Cardiac septum (tissue), 1 donor: ENCODE measurements around the gene ZNF148. TPM values are rescaled to one million over a fixed set of nuclear protein-coding genes. Genes with fewer than 3 reads are reported as not detected.

ENCODE experiments used
- DNase-seq: peaks from one replicate; pipeline ENCODE4 v3.0.0-alpha.2; 2020; ENCODE audit warnings: low spot score
- intact Hi-C: fragments of 100-400 bp; cut with DNase I; formaldehyde crosslinking; loops from one replicate; pipeline ENCODE4 v1.14.0; 2022
- total RNA-seq: library from RNA; stranded (reverse); fragmentation: NEBNext Ultra II Directional; extraction: Animal tissue kit (Norgen Biotek cat#: 25700); gene quantifications from one replicate; pipeline ENCODE4 v1.2.1, GENCODE V29; 2021
- donor health status: DM: no; HTN: no; CAD: no.

Gene ZNF148
- total RNA-seq, 1 donor from 2014 or later, result 44.2 TPM

DNA sequence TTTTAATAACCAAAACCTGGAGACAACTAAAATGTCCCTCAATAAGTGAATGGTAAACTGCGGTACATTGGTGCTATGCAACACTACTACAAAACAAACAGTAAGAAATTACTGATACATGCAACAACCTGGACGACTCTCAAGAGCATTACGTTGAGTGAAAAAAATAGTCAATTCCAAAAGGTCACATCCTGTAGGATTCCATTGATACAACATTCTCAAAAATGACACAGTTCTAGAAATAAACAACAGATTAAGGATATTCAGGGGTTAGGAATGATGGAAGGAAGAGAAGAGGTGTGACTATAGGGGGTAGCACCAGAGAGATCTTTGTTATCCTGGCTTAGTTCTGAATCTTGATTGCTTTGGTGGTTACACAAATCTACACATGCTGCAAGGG is 72.2 kb downstream of the ZNF148 start:
- intact Hi-C loops, result no loop called here
- DNase-seq, result no peak

DNA sequence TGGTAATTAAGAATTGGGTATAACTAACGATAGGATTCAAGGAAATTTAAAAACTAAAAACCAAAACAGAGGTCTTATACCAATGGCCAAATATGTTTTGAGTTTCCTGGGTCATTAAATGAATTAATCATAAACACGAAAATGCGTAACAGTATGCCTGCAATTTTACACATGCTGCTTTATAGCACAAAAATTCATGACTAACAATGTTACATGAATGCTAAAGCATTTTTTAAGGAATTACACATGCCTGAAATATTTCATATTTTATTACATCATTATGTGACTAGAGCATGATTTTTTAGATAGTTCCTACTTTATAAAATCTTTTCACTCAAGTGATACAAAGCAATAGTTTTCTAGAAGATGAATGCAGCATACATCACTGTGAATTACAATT is 74.7 kb downstream of the ZNF148 start:
- intact Hi-C loops, result no loop called here
- DNase-seq, result no peak

DNA sequence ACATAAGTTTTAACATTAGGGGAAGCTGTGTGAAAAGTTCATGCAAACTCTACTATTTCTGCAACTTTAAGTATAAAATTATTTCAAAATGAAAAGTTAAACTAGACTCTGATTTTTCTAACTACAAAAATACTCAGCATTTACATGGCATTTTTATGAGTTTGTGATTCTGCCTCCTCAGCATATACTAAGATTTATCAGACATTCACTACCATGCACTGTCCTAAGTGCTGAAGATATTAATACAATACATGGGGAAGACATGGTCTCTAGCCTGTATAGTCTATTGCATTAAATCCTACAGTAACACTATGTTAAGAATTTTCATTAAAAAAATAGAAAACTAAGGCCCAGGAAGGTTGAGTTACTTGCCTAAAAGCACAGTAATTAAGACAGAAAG is 80.7 kb downstream of the ZNF148 start:
- DNase-seq, result no peak
- intact Hi-C loops, result no loop called here

- DNase-seq, result no peak
- intact Hi-C loops, result no loop called here
Observed at GRCh38 chr3:125292015-125292414, 83.1 kb downstream of the ZNF148 start.

DNA sequence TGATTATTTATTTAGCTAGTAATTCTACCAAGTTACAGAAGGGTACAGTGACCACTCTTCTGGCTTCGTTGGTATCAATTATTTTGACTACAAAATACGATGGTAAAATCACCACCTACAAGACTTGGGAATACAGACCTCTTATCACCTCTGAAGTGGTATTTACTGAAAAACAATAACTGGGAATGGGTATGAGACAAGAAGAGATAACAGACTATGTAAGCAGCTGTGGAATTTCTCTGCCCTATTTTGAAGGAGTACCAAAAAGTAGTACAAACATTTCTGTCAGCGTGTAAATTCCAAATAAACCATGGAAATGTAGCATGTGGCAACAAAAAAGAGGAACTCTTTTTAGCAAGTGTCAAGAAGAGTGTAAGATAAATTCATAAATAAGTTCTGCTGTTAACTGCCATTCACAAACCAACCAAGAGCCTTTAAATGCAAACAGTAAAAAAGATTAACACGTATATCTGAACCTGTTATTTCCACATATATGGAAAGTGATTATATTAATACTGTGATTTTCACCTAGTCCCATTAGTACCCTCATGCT is 85.6 kb downstream of the ZNF148 start:
- intact Hi-C loops, result no loop called here
- DNase-seq, result no peak

- intact Hi-C loops, result no loop called here
- no peak for DNase-seq
Observed at GRCh38 chr3:125287248-125287647, 87.9 kb downstream of the ZNF148 start.

DNA sequence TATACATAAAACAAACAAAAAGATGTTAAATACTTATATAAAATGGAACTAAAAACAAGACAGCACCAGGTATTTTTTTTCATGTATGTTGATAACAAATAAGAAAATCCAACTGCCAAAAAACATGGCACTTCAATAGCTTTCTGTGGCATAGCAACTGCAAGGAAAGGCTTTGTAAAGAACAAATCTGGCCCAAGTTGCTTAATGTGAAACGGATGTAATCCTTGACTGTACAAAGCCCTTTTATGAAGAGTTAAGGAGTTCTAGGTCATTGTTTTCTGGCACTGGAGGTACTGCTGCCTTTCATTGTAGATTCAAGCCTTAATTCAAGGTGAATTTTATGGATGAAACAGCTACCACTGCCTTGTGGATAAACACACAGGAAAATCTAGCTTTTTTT is 93.7 kb downstream of the ZNF148 start:
- DNase-seq, result no peak
- intact Hi-C loops, result no loop called here

DNA sequence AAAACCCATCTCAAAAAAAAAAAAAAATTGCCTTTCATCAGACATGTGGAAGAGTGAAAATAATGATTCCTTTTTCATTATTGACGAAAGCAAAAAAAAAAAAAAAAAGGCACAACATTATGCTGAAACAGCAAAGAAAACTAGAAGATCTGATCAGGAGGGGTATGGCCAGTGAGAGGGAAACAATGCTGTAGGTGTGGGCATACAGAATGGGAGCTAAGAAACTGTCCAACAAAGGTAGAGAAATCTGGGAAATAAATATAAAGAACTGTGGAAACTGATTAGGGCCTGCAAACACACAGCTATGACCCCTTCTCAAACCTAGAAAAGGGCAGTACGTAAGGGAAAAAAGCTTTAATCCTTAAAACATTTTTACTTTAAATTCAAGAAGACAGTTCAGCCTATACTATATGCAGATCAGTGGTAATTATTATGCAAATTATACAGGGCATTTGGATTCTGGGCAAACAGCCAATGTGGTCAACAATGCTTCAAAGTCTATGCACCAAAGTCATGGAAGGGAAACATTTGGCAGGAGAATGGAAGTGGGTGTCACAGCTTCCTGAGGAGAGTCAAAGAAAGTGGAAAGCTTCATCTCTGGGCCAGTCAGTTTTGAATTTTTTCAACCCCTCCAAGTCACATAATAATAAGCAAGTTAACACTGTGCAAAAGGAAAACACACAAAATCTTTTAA is 94.3 kb downstream of the ZNF148 start:
- intact Hi-C loops, result no loop called here
- DNase-seq, result no peak

GRCh38 chr3:125278155-125278554 is 97.0 kb downstream of the ZNF148 start:
- no peak for DNase-seq
- intact Hi-C loops, result no loop called here

DNA sequence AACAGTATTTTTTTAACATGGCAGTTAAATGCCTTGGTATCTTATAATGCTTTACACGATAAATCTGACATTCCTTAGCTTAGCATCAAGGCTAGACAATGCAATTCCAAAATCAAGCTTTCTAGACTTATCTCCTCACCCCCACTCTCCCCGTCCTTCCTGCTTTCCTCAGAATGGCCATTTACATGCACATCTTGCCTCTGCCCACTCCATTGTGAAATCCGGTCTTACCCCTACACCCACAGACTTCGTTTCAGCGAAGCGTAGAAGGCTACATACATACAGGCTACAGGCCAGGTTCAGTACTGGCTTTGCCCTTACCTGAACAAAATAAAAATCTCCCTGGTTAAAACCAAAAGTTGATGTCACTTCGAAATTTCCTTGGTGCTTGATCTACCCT is 104.0 kb downstream of the ZNF148 start:
- intact Hi-C loops, result no loop called here
- no peak for DNase-seq

DNA sequence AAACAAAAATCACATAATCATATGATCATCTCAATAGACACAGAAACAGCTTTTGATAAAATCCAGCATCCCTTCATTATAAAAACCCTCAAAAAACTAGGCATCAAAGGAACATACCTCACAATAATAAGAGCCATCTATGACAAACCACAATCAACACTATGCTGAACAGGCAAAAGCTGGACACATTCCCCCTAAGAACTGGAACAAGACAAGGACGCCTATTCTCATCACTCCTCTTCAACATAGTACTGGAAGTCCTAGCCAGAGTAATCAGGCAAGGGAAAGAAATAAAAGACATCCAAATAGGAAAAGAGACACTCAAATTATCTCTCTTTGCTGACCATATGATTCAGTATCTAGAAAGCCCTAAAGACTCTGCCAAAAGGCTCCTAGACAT is 107.7 kb downstream of the ZNF148 start:
- no peak for DNase-seq
- intact Hi-C loops, result no loop called here

- intact Hi-C loops, result no loop called here
Observed at GRCh38 chr3:125266971-125267370, 108.2 kb downstream of the ZNF148 start.

GRCh38 chr3:125262161-125262560 is 113.0 kb downstream of the ZNF148 start:
- intact Hi-C loops, result no loop called here
- DNase-seq, result no peak

More at GRCh38 chr3:125266971-125267370, 108.2 kb downstream of the ZNF148 start:
- DNase-seq, result no peak

DNA sequence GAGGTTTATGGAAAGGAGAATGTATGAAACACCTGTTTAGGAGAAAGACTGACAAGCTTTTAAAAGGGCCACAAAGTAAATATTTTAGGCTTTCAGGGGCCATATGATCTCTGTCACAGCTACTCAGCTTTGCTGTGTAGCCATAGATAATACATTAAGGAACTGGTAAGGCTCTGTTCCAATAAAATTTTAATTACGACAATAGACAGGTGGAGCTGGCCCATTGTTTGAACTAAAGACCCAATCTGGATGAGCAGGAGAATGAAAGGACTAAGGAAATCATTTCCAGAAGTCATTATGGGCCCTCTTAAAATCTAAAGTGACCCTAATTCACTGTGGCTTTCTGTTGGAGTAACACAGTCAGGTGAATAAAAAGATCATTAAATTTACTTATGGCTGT is 114.1 kb downstream of the ZNF148 start:
- DNase-seq, result no peak
- intact Hi-C loops, result no loop called here

- intact Hi-C loops, result no loop called here
- no peak for DNase-seq
Observed at GRCh38 chr3:125260158-125260557, 115.0 kb downstream of the ZNF148 start.

DNA sequence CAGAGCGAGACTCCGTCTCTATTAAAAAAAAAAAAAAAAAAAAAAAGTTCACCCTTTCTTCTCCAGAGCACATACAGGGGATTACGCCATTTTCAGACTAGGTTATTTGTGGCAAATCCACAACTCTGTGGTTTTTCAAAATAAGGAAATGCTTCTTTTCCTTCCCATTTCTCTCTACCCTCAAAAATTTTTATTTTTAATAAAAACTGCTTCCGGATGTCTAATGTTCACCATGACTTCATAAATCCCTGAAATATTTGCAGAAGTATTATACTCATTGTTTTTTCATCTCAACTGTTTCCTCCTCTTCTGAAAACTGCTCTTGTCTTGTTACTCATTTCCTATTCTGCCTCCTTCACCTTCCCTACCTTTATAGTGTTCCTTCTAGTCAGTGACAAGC is 117.6 kb downstream of the ZNF148 start:
- intact Hi-C loops, result no loop called here
- no peak for DNase-seq

- intact Hi-C loops, result no loop called here
- no peak for DNase-seq
Observed at GRCh38 chr3:125256675-125257074, 118.5 kb downstream of the ZNF148 start.

- intact Hi-C loops, result no loop called here
- no peak for DNase-seq
Observed at GRCh38 chr3:125250973-125251372, 124.2 kb downstream of the ZNF148 start.

GRCh38 chr3:125246237-125246636 is 128.9 kb downstream of the ZNF148 start:
- intact Hi-C loops, result no loop called here
- DNase-seq, result no peak

GRCh38 chr3:125245521-125245920 is 129.6 kb downstream of the ZNF148 start:
- DNase-seq, result no peak
- intact Hi-C loops, result no loop called here

DNA sequence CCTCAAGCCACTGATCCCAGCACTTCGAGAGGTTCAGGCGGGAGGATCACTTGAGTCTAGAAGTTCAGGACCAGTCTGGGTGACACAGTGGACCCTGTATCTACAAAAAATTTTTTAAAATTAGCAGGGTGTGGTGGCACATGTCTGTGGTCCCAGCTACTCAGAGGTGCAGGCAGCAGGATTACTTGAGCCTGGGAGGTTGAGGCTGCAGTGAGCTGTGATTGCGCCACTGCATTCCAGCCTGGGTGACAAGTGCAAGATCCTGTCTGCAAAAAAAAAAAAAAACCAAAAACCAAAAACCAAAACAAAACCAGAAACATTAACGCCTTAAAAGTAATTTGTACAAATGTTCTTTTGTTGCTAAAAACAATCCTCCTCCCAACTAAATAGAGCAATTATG is 134.6 kb downstream of the ZNF148 start:
- DNase-seq, result no peak
- intact Hi-C loops, result no loop called here

- no peak for DNase-seq
- intact Hi-C loops, result no loop called here
Observed at GRCh38 chr3:125239266-125239665, 135.9 kb downstream of the ZNF148 start.
